Ovary (tissue), 3 donors: Measurements from ENCODE around the gene ZSCAN9.

Experiments
- EP300 ChIP-seq: sonication (generic); formaldehyde crosslinking; IDR thresholded peaks from one replicate; pipeline ENCODE4 v1.6.1; 2017; ENCODE audit warnings: antibody characterized with exemption
- POLR2A ChIP-seq: fragments of 450-650 bp; IDR thresholded peaks from one replicate; pipeline ENCODE4 v1.6.1; 2017; ENCODE audit warnings: antibody characterized with exemption, mild to moderate bottlenecking, moderate library complexity
- TF ChIP-seq, protein P1 (sequence below), 3 donors: fragments of 450-650 bp in 2 of 3; fragments of 200-600 bp in 1 of 3; IDR thresholded peaks; one replicate each; pipeline versions ENCODE4 v1.5.1 to v1.8.0; 2016 to 2022; ENCODE audit warnings: antibody characterized with exemption in 3 of 3, mild to moderate bottlenecking in 1 of 3
- donor health status: DM: no; HTN: no; CAD: no.

DNA sequence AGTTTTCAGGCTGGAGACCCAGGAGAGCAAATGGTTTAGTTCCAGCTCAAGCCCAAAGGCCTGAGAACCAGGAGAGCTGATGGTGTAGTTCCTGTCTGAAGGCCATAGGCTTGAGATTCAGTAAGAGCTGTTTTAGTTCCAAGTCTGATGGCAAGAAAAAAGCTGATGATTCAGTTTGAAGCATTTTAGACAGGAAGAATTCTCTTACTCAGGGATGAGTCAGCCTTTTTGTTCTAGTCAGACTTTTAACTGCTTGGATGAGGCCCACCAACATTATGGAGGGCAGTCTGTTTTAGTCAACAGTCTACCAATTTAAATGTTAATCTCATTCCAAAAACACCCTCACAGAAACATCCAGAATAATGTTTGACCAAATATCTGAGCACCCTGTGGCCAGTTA, 44.4 kb downstream of the ZSCAN9 start:
- no peak for TF ChIP-seq POLR2A
- TF ChIP-seq, protein P1, sequence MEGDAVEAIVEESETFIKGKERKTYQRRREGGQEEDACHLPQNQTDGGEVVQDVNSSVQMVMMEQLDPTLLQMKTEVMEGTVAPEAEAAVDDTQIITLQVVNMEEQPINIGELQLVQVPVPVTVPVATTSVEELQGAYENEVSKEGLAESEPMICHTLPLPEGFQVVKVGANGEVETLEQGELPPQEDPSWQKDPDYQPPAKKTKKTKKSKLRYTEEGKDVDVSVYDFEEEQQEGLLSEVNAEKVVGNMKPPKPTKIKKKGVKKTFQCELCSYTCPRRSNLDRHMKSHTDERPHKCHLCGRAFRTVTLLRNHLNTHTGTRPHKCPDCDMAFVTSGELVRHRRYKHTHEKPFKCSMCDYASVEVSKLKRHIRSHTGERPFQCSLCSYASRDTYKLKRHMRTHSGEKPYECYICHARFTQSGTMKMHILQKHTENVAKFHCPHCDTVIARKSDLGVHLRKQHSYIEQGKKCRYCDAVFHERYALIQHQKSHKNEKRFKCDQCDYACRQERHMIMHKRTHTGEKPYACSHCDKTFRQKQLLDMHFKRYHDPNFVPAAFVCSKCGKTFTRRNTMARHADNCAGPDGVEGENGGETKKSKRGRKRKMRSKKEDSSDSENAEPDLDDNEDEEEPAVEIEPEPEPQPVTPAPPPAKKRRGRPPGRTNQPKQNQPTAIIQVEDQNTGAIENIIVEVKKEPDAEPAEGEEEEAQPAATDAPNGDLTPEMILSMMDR (IDR thresholded peaks at IDR 0.05) = no peak
- TF ChIP-seq EP300 = no peak
